ENCODE results near the gene DUSP8. TPM values are rescaled to one million over a fixed set of nuclear protein-coding genes. Genes with fewer than 3 reads are reported as not detected.

DUSP8 gene
- total RNA-seq, 1 experiment from 2014 or later, result 10.2 TPM

DNA sequence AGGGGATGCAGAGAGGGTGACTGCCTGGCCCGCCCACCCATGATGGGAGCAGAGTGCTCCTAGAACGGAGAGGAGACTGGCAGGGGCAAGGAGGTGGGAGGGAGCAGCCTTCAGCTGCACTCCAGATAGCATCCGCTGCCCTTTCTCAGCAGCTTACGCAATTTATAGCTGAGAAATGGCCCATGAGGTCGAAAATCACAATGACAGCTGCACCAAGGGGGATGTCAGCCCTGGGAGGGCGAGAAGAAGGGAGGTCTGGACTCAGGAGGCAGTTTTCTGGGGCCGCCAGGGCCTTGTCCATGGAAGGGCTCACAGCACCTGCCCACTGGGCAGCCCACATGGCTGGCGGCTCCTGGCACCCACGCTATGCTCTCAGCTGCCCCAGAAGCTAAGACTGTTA lies 67.9 kb downstream of the DUSP8 start:
- no peaks in the 10 kb centered on the region for H3K9me2 ChIP-seq (ENCODE audit: insufficient read depth)
- POLR2A ChIA-PET, result no interaction called here
- H3K36me3 ChIP-seq (ENCODE audit: control insufficient read depth in 1 of 2, insufficient read depth in 2 of 2, low read length in 2 of 2), result no peaks in the 10 kb centered on the region
- DNase-seq (ENCODE audit: low read depth, low spot score) (no peak), ATAC-seq (no peak)
- H3K27ac ChIP-seq (ENCODE audit: low read depth, low read length), result no peak overlapping the region
- TF ChIP-seq POLR2AphosphoS5 (IDR thresholded peaks at IDR 0.05; ENCODE audit: low read depth, low read length) (no peak), ZFX (IDR thresholded peaks at IDR 0.05) (no peak), FOSL1 (IDR thresholded peaks at IDR 0.05; ENCODE audit: low read depth) (no peak), JUND (IDR thresholded peaks at IDR 0.05) (no peak)
- TF ChIP-seq, protein P1, sequence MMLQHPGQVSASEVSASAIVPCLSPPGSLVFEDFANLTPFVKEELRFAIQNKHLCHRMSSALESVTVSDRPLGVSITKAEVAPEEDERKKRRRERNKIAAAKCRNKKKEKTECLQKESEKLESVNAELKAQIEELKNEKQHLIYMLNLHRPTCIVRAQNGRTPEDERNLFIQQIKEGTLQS (IDR thresholded peaks at IDR 0.05), result no peak
- TF ChIP-seq, protein P2, sequence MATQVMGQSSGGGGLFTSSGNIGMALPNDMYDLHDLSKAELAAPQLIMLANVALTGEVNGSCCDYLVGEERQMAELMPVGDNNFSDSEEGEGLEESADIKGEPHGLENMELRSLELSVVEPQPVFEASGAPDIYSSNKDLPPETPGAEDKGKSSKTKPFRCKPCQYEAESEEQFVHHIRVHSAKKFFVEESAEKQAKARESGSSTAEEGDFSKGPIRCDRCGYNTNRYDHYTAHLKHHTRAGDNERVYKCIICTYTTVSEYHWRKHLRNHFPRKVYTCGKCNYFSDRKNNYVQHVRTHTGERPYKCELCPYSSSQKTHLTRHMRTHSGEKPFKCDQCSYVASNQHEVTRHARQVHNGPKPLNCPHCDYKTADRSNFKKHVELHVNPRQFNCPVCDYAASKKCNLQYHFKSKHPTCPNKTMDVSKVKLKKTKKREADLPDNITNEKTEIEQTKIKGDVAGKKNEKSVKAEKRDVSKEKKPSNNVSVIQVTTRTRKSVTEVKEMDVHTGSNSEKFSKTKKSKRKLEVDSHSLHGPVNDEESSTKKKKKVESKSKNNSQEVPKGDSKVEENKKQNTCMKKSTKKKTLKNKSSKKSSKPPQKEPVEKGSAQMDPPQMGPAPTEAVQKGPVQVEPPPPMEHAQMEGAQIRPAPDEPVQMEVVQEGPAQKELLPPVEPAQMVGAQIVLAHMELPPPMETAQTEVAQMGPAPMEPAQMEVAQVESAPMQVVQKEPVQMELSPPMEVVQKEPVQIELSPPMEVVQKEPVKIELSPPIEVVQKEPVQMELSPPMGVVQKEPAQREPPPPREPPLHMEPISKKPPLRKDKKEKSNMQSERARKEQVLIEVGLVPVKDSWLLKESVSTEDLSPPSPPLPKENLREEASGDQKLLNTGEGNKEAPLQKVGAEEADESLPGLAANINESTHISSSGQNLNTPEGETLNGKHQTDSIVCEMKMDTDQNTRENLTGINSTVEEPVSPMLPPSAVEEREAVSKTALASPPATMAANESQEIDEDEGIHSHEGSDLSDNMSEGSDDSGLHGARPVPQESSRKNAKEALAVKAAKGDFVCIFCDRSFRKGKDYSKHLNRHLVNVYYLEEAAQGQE (IDR thresholded peaks at IDR 0.05; ENCODE audit: low read depth), result no peak
- H3K4me3 ChIP-seq (replicated peaks in 1 of 2; ENCODE audit: low read depth in 1 of 2, low read length in 2 of 2), result no peak overlapping the region
- CTCF ChIA-PET, result no interaction called here
- RAD21 ChIA-PET (ENCODE audit: low non-redundant PET in 1 of 2, low total read pairs in 2 of 2, uncharacterized antibody in 2 of 2, unreplicated experiment in 2 of 2), result no interaction called here
- intact Hi-C loops (cut with micrococcal nuclease), result no loop called here
- peaks cover 20% of the 10 kb centered on the region for H3K79me2 ChIP-seq (ENCODE audit: insufficient read depth, low read length)
- H3K9ac ChIP-seq (ENCODE audit: low read length), result no peak overlapping the region
- peaks cover 0 to 6% of the 10 kb centered on the region in 2 experiments; a peak in 1 of 4 replicates for H3K9me3 ChIP-seq (ENCODE audit: control insufficient read depth in 1 of 2, insufficient read depth in 1 of 2, low read depth in 1 of 2, low read length in 2 of 2)
- no peak overlapping the region for H2AFZ ChIP-seq (ENCODE audit: low read depth, low read length, poor library complexity, severe bottlenecking)
- no peaks in the 10 kb centered on the region for H4K20me1 ChIP-seq (ENCODE audit: insufficient read depth)
- no peak overlapping the region for H3K4me2 ChIP-seq (ENCODE audit: low read length)
- BruUV-seq (replicated peaks), result no TSS peak
- H3K4me1 ChIP-seq (ENCODE audit: control insufficient read depth in 1 of 2, insufficient read depth in 2 of 2, low read length in 2 of 2), result no peaks in the 10 kb centered on the region
- no peaks in the 10 kb centered on the region for H3K27me3 ChIP-seq (ENCODE audit: insufficient read depth, low read length)

Other genes starting within 250 kb of the DUSP8 start
- gene BRSK2, start 182.3 kb downstream of the DUSP8 start, total RNA-seq (2021; ENCODE audit: unreplicated experiment), result 14.0 TPM
- gene MOB2, start 85.5 kb downstream of the DUSP8 start, total RNA-seq (2021; ENCODE audit: unreplicated experiment), result 25.7 TPM
- gene KRTAP5-1, start 13.0 kb upstream of the DUSP8 start, total RNA-seq (2021; ENCODE audit: unreplicated experiment), result not detected
- not detected for gene KRTAP5-2, start 26.0 kb upstream of the DUSP8 start, total RNA-seq (2021; ENCODE audit: unreplicated experiment)
- gene KRTAP5-3, start 36.2 kb upstream of the DUSP8 start, total RNA-seq (2021; ENCODE audit: unreplicated experiment), result not detected
- not detected for gene KRTAP5-4, start 49.9 kb upstream of the DUSP8 start, total RNA-seq (2021; ENCODE audit: unreplicated experiment)
- not detected for gene KRTAP5-5, start 57.5 kb upstream of the DUSP8 start, total RNA-seq (2021; ENCODE audit: unreplicated experiment)
- not detected for gene KRTAP5-6, start 124.9 kb upstream of the DUSP8 start, total RNA-seq (2021; ENCODE audit: unreplicated experiment)
- gene IFITM10, start 178.3 kb upstream of the DUSP8 start, total RNA-seq (2021; ENCODE audit: unreplicated experiment), result 1.9 TPM
- gene CTSD, start 191.7 kb upstream of the DUSP8 start, total RNA-seq (2021; ENCODE audit: unreplicated experiment), result 127 TPM

Data from HCT116 (cell line).